HepG2 (cell line): ENCODE results near the gene ALDH18A1. TPM values are rescaled to one million over a fixed set of nuclear protein-coding genes. Genes with fewer than 3 reads are reported as not detected.

ENCODE experiments used
- ATAC-seq: fragments of 200-7000 bp; cut with Tn5 transposase; 3 replicates; pipeline ENCODE4 v1.9.1; 2020; ENCODE audit warnings: mild to moderate bottlenecking, moderate library complexity
- BruUV-seq: library from RNA; stranded (reverse); fragments of 400-500 nt; replicated peaks from 2 replicates; lab custom pipeline; 2021; lab: Mats Ljungman, UMichigan
- CTCF ChIA-PET: fragments of 300-600 bp; formaldehyde crosslinking; extraction: SDS; loops from one replicate; lab custom pipeline; 2021; ENCODE audit warnings: low total read pairs, inconsistent platforms, low intra/inter-chr PET ratio; lab: Yijun Ruan, JAX
- POLR2A ChIA-PET: fragments of 350-600 bp; sonication (Branson Sonifier 250); formaldehyde crosslinking; loops from one replicate; lab custom pipeline; 2020; ENCODE audit warnings: antibody characterized with exemption, inconsistent platforms; lab: Yijun Ruan, JAX
- DNase-seq: peaks from one replicate; pipeline ENCODE4 v3.0.0-alpha.2; 2015; ENCODE audit warnings: low spot score
- FAIRE-seq: peaks from 3 replicates; lab custom pipeline; 2011; peaks lifted over from hg19 to GRCh38; lab: Jason Lieb, UNC
- H2AFZ ChIP-seq: one replicate; pipeline ENCODE4 v1.6.1; 2011; ENCODE audit warnings: low read length, inconsistent platforms
- H3K27ac ChIP-seq: fragments of 300-600 bp; 3 replicates; pipeline ENCODE4 v1.8.0; 2011; ENCODE audit warnings: mixed run types, mild to moderate bottlenecking, mixed read lengths, low read length, inconsistent platforms; ENCODE audit not compliant: insufficient read depth; ENCODE audit errors: extremely low read length
- H3K27me3 ChIP-seq, 2 experiments: fragments of 200-600 bp in 1 of 2; 2 replicates in 1 of 2; 3 replicates in 1 of 2; pipeline versions ENCODE4 v1.6.0 to v1.8.0; 2011; ENCODE audit warnings: low read length in 2 of 2, mild to moderate bottlenecking in 2 of 2, moderate library complexity in 2 of 2, inconsistent platforms in 1 of 2; ENCODE audit not compliant: insufficient read depth in 2 of 2, control insufficient read depth in 1 of 2
- H3K36me3 ChIP-seq, 2 experiments: fragments of 200-600 bp in 1 of 2; replicated peaks in 1 of 2; 2 replicates in 1 of 2; 3 replicates in 1 of 2; pipeline versions ENCODE4 v1.5.1 to v1.8.0; 2011; ENCODE audit warnings: low read length in 2 of 2, inconsistent platforms in 1 of 2; ENCODE audit not compliant: insufficient read depth in 2 of 2, control insufficient read depth in 1 of 2
- H3K4me1 ChIP-seq: 2 replicates; pipeline ENCODE4 v1.5.1; 2012; ENCODE audit warnings: low read length, inconsistent platforms; ENCODE audit not compliant: insufficient read depth
- H3K4me2 ChIP-seq: 2 replicates; pipeline ENCODE4 v1.6.0; 2011; ENCODE audit warnings: low read depth, low read length, inconsistent platforms
- H3K4me3 ChIP-seq, 3 experiments: fragments of 200-600 bp in 1 of 3; sonication (generic), shearing (Covaris generic) in 1 of 3; replicated peaks in 1 of 3; 2 replicates each; pipeline ENCODE4 v1.5.1; 2011 to 2016; ENCODE audit warnings: low read length in 3 of 3, inconsistent platforms in 2 of 3, low read depth in 2 of 3, mild to moderate bottlenecking in 2 of 3, control low read depth in 1 of 3, mixed read lengths in 1 of 3; ENCODE audit not compliant: insufficient read depth in 1 of 3
- H3K79me2 ChIP-seq: one replicate; pipeline ENCODE4 v1.6.1; 2011; ENCODE audit warnings: low read length, inconsistent platforms; ENCODE audit not compliant: insufficient read depth
- H3K9ac ChIP-seq: 2 replicates; pipeline ENCODE4 v1.6.0; 2011; ENCODE audit warnings: mild to moderate bottlenecking, low read depth, low read length, inconsistent platforms; ENCODE audit not compliant: insufficient read depth
- H3K9me3 ChIP-seq: 2 replicates; pipeline ENCODE4 v1.5.1; 2012; ENCODE audit warnings: mild to moderate bottlenecking, low read length
- H4K20me1 ChIP-seq: 2 replicates; pipeline ENCODE4 v1.6.0; 2011; ENCODE audit warnings: inconsistent platforms, mild to moderate bottlenecking, low read length, moderate library complexity; ENCODE audit not compliant: insufficient read depth
- CBX1 ChIP-seq: IDR thresholded peaks from one replicate; pipeline ENCODE4 v1.6.1; 2016; ENCODE audit warnings: antibody characterized with exemption, low read depth
- CTCF ChIP-seq: sonication (generic); formaldehyde crosslinking; IDR thresholded peaks from 2 replicates; pipeline ENCODE4 v1.5.0; 2020; ENCODE audit warnings: mild to moderate bottlenecking, missing genetic modification reagents, moderate library complexity
- HIC2 ChIP-seq: sonication (generic); formaldehyde crosslinking; IDR thresholded peaks from 2 replicates; pipeline ENCODE4 v1.9.0; 2022; ENCODE audit warnings: low read depth, missing genetic modification reagents
- HNF4G ChIP-seq, 2 experiments: sonication (generic) in 1 of 2; formaldehyde crosslinking in 1 of 2; IDR thresholded peaks; 2 replicates each; pipeline versions ENCODE4 v1.4.0 to v1.6.1; 2011 to 2020; ENCODE audit warnings: borderline replicate concordance in 2 of 2, low read depth in 2 of 2, mild to moderate bottlenecking in 2 of 2, low read length in 1 of 2, missing genetic modification reagents in 1 of 2, moderate library complexity in 1 of 2
- NFYC ChIP-seq: IDR thresholded peaks from 2 replicates; pipeline ENCODE4 v1.6.1; 2016; ENCODE audit warnings: missing genetic modification reagents, missing compliant biosample characterization
- RBM22 ChIP-seq: fragments of 200-400 bp; formaldehyde crosslinking; optimal IDR thresholded peaks from 2 replicates; pipeline ENCODE3; 2017; ENCODE audit warnings: mild to moderate bottlenecking, low read length, moderate library complexity
- TFDP2 ChIP-seq: sonication (generic); formaldehyde crosslinking; IDR thresholded peaks from 2 replicates; pipeline ENCODE4 v1.4.0; 2020; ENCODE audit warnings: missing genetic modification reagents
- ZBTB20 ChIP-seq: sonication (generic); formaldehyde crosslinking; IDR thresholded peaks from 2 replicates; pipeline ENCODE4 v1.8.1; 2023; ENCODE audit warnings: missing genetic modification reagents, low read depth, mild to moderate bottlenecking, borderline replicate concordance
- ZBTB3 ChIP-seq: sonication (generic); formaldehyde crosslinking; IDR thresholded peaks from 2 replicates; pipeline ENCODE4 v1.4.0; 2020; ENCODE audit warnings: low read depth, mild to moderate bottlenecking, moderate library complexity, missing genetic modification reagents, borderline replicate concordance
- ZFYVE20 ChIP-seq: sonication (generic); formaldehyde crosslinking; IDR thresholded peaks from 2 replicates; pipeline ENCODE4 v1.8.0; 2023; ENCODE audit warnings: low read depth, mild to moderate bottlenecking, moderate library complexity, missing genetic modification reagents, borderline replicate concordance
- ZNF12 ChIP-seq: sonication (generic); formaldehyde crosslinking; IDR thresholded peaks from 2 replicates; pipeline ENCODE4 v1.5.0; 2020; ENCODE audit warnings: missing genetic modification reagents
- ZNF354B ChIP-seq: sonication (generic); formaldehyde crosslinking; IDR thresholded peaks from 2 replicates; pipeline ENCODE4 v1.8.0; 2022; ENCODE audit warnings: mild to moderate bottlenecking, missing genetic modification reagents
- ZNF414 ChIP-seq: sonication (generic); formaldehyde crosslinking; IDR thresholded peaks from 2 replicates; pipeline ENCODE4 v1.5.0; 2020; ENCODE audit warnings: missing genetic modification reagents
- ZNF431 ChIP-seq: sonication (generic); formaldehyde crosslinking; IDR thresholded peaks from 2 replicates; pipeline ENCODE4 v1.9.0; 2022; ENCODE audit warnings: missing genetic modification reagents, low read depth, mild to moderate bottlenecking, borderline replicate concordance
- ZNF441 ChIP-seq: sonication (generic); formaldehyde crosslinking; IDR thresholded peaks from 2 replicates; pipeline ENCODE4 v1.7.0; 2021; ENCODE audit warnings: missing genetic modification reagents, borderline replicate concordance
- ZNF570 ChIP-seq: sonication (generic); formaldehyde crosslinking; IDR thresholded peaks from 2 replicates; pipeline ENCODE4 v1.4.0; 2020; ENCODE audit warnings: mild to moderate bottlenecking, missing genetic modification reagents, borderline replicate concordance
- ZNF703 ChIP-seq: sonication (generic); formaldehyde crosslinking; IDR thresholded peaks from 2 replicates; pipeline ENCODE4 v1.5.1; 2020; ENCODE audit warnings: missing genetic modification reagents, mild to moderate bottlenecking, moderate library complexity, borderline replicate concordance
- WGBS: methylation state at CpG from one replicate; pipeline ENCODE4 v1.1.6; 2017; ENCODE audit warnings: low lambda C conversion rate; 5-methylcytosine and 5-hydroxymethylcytosine counted together
- in situ Hi-C: cut with HindIII; loops from 2 replicates; pipeline ENCODE4 v1.10.0; 2017; ENCODE audit warnings: low pct_unique_long_range_greater_than_20kb; ENCODE audit not compliant: extremely low pct_ligation_motif_present
- intact Hi-C: fragments of 100-400 bp; cut with micrococcal nuclease; formaldehyde crosslinking; loops from one replicate; pipeline ENCODE4 v1.10.0; 2022; ENCODE audit not compliant: unreplicated experiment
- polyA plus RNA-seq, 8 experiments: library from polyadenylated mRNA; depleted of rRNA in 3 of 8; stranded (reverse) in 7 of 8; unstranded in 1 of 8; fragments of >200 nt; fragmentation: Illumina TruSeq in 4 of 8; extraction: Trizol in 4 of 8; gene quantifications; 2 replicates each; pipeline versions ENCODE4 v1.2.1 to v1.2.3, GENCODE V29; 2011 to 2016; ENCODE audit warnings: low read depth in 4 of 8, missing spikeins in 1 of 8, mixed read lengths in 1 of 8; ENCODE audit not compliant: insufficient read depth in 1 of 8
- total RNA-seq, 5 experiments: library from RNA; depleted of rRNA; stranded (reverse); fragments of >200 nt; fragmentation: Illumina TruSeq; extraction: Trizol; gene quantifications; 2 replicates each; pipeline ENCODE4 v1.2.3, GENCODE V29; 2016; ENCODE audit warnings: low read depth in 1 of 5

The ALDH18A1 gene
- total and polyA plus RNA-seq, 2 of the 13 experiments (the other 11 are each of a cell fraction or from before 2014, with no cell fraction given) = 180 to 263 TPM

GRCh38 chr10:95562341-95562965 is 94.1 kb downstream of the ALDH18A1 start:
- WGBS = 5% methylated on average over 7 of the region's 7 CpGs
- no peaks in the 10 kb centered on the region for H3K9me3 ChIP-seq
- peaks cover 35% of the 10 kb centered on the region for H3K79me2 ChIP-seq
- intact Hi-C loops (loop anchor here (5.0 kb wide), 3 partner anchors 40 to 110 kb away; no protein-coding TSS in a partner anchor), in situ Hi-C loops (loop anchor here (25.0 kb wide), 1 partner anchor 125 kb away; no protein-coding TSS in a partner anchor)
- no peaks in the 10 kb centered on the region; a peak in 1 of 5 replicates for H3K27me3 ChIP-seq
- DNase-seq (no peak), ATAC-seq (no peak), FAIRE-seq (no peak)
- peaks cover 79% of the 10 kb centered on the region for H3K4me1 ChIP-seq
- ChIA-PET CTCF (no interaction called here), POLR2A (interaction anchor here (0.9 kb wide), 1 partner anchor 61 kb away, joined by 3 read pairs; no protein-coding TSS in a partner anchor)
- H3K27ac ChIP-seq = no peak overlapping the region
- H2AFZ ChIP-seq = no peak overlapping the region
- no peak overlapping the region; the same call in 1 of the 2 replicates for H3K9ac ChIP-seq
- H3K4me2 ChIP-seq = peak overlapping the region; percentile 94
- BruUV-seq = no TSS peak
- H3K4me3 ChIP-seq = peak overlapping the region in 2 of 3 experiments; percentile 69 to 73; a peak in 4 of 6 replicates
- H4K20me1 ChIP-seq = no peaks in the 10 kb centered on the region; the same call in 1 of the 2 replicates
- 0 out of 5 replicates have a peak, but pooled peaks cover 0 to 1% of the 10 kb centered on the region in 2 experiments for H3K36me3 ChIP-seq
- no peak for TF ChIP-seq ZNF703 (CRISPR knock-in tag)
- TF ChIP-seq ZNF12 (CRISPR knock-in tag) = no peak
- TF ChIP-seq ZNF431 (CRISPR knock-in tag) = no peak
- TF ChIP-seq NFYC (CRISPR knock-in tag) = no peak
- TF ChIP-seq CBX1 = no peak
- peak; percentile 31; the same call in 1 of the 2 replicates for TF ChIP-seq HNF4G (IDR thresholded peaks at IDR 0.05; ENCODE audit: borderline replicate concordance, low read depth, low read length)
- no peak for TF ChIP-seq HNF4G (CRISPR knock-in tag; IDR thresholded peaks at IDR 0.05; ENCODE audit: borderline replicate concordance, low read depth)
- TF ChIP-seq ZFYVE20 = no peak
- no peak for TF ChIP-seq TFDP2 (CRISPR knock-in tag)
- TF ChIP-seq ZBTB20 (CRISPR knock-in tag) = no peak
- TF ChIP-seq ZNF354B (CRISPR knock-in tag) = no peak
- TF ChIP-seq HIC2 (CRISPR knock-in tag) = no peak
- no peak for TF ChIP-seq RBM22
- TF ChIP-seq CTCF (CRISPR knock-in tag) = 0 out of 2 replicates have a peak, but pooled peaks have one; percentile 5
- no peak for TF ChIP-seq ZBTB3
- no peak for TF ChIP-seq ZNF570 (CRISPR knock-in tag)
- no peak for TF ChIP-seq ZNF441
- TF ChIP-seq ZNF414 (CRISPR knock-in tag) = no peak
